ENCODE data around the gene SNAP23. TPM values are rescaled to one million over a fixed set of nuclear protein-coding genes. Genes with fewer than 3 reads are reported as not detected.

SNAP23 gene
- 52.8 TPM for total RNA-seq

DNA sequence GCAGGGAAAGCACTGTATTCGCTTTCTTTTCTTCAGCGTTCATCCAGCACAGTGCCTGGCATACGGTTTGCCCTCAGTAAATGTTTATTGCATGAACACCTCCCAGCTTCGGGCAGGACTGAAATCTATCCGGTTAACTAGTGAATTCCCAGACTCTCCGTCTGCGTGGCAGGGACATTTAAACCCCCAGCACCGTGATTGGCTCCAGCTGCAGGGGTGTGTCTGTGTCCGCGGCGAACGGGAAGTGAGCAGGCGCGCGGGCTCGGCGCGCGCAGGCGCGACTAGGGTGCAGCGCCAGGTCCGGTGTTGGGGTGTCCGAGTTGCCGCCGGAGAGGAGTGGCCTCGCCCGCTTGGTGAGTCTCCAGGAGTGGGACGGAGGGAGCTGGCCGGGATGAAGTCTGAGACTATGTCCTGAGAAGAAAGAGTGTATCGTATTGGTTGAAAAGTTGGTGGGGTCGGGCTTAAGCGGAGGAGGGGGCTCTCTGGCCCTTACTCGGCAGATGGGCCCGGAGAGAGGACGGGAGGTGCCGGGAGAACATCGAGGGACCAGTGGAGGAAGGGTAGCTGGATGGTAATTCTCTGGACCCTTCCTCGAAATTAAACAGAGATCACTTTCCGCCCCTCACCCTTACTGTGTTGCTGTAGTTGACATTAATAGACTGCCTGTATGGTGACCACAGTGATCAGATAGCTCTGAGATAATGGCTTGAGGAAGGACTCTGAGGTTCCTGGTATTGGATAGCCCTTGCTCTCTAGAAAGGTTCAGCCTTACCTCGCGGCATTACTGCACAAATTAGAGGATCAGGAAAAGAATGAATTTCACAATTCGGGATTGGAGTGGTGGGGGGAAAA, at the start of gene SNAP23:
SNAP23 (plus strand) TSS at position 274 of the 852 bp plus-strand sequence. CDS start 16,213 bp downstream, outside the sequence.

DNA sequence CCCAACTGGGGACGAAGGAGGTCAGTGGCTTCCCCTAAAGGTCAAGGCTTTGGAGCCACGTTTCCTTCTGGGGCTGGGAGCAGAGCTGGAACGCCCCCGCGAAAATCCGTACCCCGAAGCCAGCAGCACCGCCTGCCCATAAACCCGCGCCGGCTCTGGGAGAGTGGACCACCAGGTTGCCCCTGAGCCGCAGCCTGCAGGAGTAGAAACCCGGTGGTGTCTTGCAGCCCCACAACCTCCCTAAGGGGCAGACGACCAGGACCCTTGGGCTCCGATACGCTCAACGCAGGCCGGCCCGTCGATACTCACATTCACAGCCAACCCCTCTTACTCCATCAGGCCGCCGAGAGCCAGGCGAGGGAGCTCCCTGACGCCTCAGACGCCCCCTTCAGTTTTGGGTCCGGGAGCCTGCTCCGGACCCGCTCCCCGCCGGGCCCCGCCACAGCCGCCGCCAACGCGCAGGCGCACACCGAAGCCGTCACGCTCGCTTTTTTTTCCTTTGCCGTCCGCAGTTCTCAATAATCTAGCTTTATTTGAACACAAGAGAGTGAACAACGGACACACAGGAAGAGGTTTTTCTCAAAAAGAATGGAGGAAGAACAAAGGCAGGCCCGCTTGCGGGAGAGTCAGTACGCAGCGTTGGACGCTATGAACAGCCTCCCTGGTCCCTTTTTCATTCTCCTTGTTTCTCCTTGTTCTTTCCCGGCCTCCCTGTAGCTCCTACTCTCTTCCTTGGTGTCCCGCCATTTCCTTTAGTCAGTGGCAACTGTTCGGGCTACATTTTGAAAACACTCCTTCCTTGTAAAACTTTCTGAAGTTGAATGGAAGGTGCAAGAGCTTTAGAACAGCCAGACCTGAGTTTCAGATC, 4.5 kb upstream of the SNAP23 start, which contains the start of gene ZNF106:
ZNF106 (minus strand) TSS at position 471 of the 868 bp plus-strand sequence. CDS start 18,852 bp downstream, outside the sequence.

DNA sequence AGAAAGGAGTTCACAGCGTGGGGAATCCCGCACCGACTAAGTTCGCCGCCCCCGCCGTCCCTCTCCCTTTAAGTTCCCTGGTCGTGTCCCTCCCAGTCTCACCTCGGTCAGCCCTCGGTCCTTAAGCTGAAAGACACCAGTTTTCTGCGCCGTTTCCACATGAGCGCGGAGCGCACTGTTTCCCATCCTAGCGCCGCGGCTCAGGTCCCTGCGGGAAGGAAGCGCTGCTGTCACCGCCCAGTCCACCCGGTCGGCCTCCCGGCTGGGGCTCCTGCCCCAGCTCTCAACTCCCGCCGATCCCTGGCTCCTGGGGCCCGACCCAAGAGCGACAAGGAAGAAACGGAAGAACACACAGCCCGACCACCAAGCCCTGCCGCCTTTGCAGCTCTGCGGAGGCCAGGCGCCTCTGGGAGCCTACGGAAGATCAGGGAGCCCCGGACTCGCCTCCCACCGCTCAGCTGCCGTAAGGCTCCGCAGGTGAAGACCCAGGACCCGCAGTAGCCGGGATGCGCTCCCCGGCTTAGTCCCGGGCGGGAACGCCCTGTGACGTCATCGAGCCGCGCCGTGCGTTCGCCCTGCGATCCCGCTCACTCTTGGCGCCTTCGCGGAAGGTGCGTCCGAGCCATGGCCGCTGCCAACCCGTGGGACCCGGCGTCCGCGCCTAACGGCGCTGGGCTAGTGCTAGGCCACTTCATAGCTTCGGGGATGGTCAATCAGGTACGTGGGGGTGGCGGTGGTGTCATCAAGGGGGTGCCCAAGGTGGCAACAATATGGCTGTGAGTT, 53.0 kb downstream of the SNAP23 start, which contains the start of the genes HAUS2 and LRRC57:
HAUS2 (plus strand) TSS at position 590 of the 783 bp plus-strand sequence; CDS start at position 625, 35 bp downstream.
LRRC57 (minus strand) TSS at position 545 of the 783 bp plus-strand sequence; CDS start at position 186, 359 bp downstream.

DNA sequence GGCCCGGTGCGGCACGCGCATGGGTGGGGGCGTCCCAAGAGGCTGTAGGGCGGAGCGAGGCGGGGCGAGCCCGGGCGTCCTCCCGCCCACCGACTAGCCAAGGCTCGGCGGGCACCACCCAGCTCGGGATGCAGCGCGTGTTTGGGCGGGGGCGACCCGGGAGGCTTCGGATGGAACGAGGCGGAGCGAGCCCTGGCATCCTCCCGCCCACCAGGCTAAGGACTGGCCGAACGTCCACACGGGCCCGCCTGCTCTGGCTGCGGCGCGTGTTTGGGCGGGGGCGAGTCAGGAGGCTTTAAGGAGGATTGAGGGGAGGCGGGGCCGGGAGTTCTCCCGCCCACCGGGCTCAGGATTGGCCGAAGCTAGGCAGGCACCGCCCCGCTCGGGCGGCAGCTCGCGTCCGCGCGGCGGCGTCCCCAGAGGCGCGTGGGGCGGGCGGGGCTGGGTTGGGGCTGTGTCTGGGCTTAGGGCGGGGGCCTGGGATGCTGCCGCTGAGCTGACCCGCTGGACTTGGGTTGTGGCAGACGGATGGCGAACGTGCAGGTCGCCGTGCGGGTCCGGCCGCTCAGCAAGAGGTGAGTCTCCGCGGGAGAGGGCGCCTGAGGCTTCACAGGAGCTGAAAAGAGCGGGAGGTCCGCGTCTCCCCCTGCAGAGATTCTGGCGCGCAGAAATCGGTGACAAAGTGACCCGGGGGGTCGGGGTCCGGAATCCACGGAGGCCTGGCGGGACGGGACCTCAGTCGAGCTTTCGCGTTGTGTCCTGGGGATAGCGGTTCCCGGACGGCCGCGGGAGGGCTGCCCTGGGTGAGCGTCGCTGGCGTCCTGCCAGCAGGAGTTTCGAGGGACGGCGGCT, 80.0 kb downstream of the SNAP23 start, which contains the start of gene STARD9:
STARD9 (plus strand) TSS at position 419 of the 852 bp plus-strand sequence; CDS start at position 529, 110 bp downstream.

Other genes starting within 250 kb of the SNAP23 start
- gene GANC, start 222.4 kb upstream of the SNAP23 start, total RNA-seq = 34.1 TPM
- gene TMEM87A, start 222.2 kb upstream of the SNAP23 start, total RNA-seq = 90.9 TPM
- 28.4 TPM for gene CAPN3, start 136.1 kb upstream of the SNAP23 start, total RNA-seq
- gene ZNF106, start 4.5 kb upstream of the SNAP23 start, total RNA-seq = 121 TPM
- gene LRRC57, start 53.2 kb downstream of the SNAP23 start, total RNA-seq = 43.7 TPM
- 46.1 TPM for gene HAUS2, start 53.2 kb downstream of the SNAP23 start, total RNA-seq
- gene STARD9, start 80.0 kb downstream of the SNAP23 start, total RNA-seq = 40.4 TPM
- gene CDAN1, start 241.5 kb downstream of the SNAP23 start, total RNA-seq = 22.0 TPM

Measured in camera-type eye (tissue), 1 donor.